ENCODE results near the gene SERPINA10. TPM values are rescaled to one million over a fixed set of nuclear protein-coding genes. Genes with fewer than 3 reads are reported as not detected.

The SERPINA10 gene
- total RNA-seq, 4 donors from 2014 or later: 0.23 to 0.42 TPM; not detected in 2

GRCh38 chr14:94328196-94328595 is 35.1 kb upstream of the SERPINA10 start:
- no peak for DNase-seq
- no peak for ATAC-seq
- in situ Hi-C loops (cut with MboI; ENCODE audit: low sequenced_read_pairs in 4 of 4) (no loop called here), intact Hi-C loops (cut with DNase I; ENCODE audit: low total_unique reads) (no loop called here)
- no peak overlapping the region for H3K4me3 ChIP-seq
- no peaks in the 10 kb centered on the region for H3K9me3 ChIP-seq
- TF ChIP-seq POLR2A (IDR thresholded peaks at IDR 0.05) (no peak), CTCF (IDR thresholded peaks at IDR 0.05 in 4 of 5, conservative IDR thresholded peaks at IDR 0.05 in 1 of 5) (no peak)
- no peaks in the 10 kb centered on the region for H3K36me3 ChIP-seq
- H3K27me3 ChIP-seq: peaks cover 0 to 2% (median 0%) of the 10 kb centered on the region in 3 donors
- no peaks in the 10 kb centered on the region for H3K4me1 ChIP-seq
- no peak overlapping the region for H3K27ac ChIP-seq

- intact Hi-C loops (cut with DNase I; ENCODE audit: low total_unique reads) (no loop called here), in situ Hi-C loops (cut with MboI; ENCODE audit: low sequenced_read_pairs in 4 of 4) (no loop called here)
- TF ChIP-seq CTCF (IDR thresholded peaks at IDR 0.05 in 4 of 5, conservative IDR thresholded peaks at IDR 0.05 in 1 of 5): no peak
- no peak for TF ChIP-seq POLR2A (IDR thresholded peaks at IDR 0.05)
- H3K36me3 ChIP-seq: no peaks in the 10 kb centered on the region
- DNase-seq (no peak), ATAC-seq (no peak)
- H3K4me1 ChIP-seq: no peaks in the 10 kb centered on the region
- H3K9me3 ChIP-seq: no peaks in the 10 kb centered on the region
- no peak within 1 kb of the TSS for H3K4me3 ChIP-seq
- H3K27ac ChIP-seq: no peak within 1 kb of the TSS
- peaks cover 0 to 2% (median 0%) of the 10 kb centered on the region in 3 donors for H3K27me3 ChIP-seq
Measured at GRCh38 chr14:94322648-94323570, 29.8 kb upstream of the SERPINA10 start, which contains the start of gene SERPINA6. Gene SERPINA6, minus strand, starts transcription at chr14:94323336. Its CDS starts 8,688 bp downstream, at chr14:94314648.

DNA sequence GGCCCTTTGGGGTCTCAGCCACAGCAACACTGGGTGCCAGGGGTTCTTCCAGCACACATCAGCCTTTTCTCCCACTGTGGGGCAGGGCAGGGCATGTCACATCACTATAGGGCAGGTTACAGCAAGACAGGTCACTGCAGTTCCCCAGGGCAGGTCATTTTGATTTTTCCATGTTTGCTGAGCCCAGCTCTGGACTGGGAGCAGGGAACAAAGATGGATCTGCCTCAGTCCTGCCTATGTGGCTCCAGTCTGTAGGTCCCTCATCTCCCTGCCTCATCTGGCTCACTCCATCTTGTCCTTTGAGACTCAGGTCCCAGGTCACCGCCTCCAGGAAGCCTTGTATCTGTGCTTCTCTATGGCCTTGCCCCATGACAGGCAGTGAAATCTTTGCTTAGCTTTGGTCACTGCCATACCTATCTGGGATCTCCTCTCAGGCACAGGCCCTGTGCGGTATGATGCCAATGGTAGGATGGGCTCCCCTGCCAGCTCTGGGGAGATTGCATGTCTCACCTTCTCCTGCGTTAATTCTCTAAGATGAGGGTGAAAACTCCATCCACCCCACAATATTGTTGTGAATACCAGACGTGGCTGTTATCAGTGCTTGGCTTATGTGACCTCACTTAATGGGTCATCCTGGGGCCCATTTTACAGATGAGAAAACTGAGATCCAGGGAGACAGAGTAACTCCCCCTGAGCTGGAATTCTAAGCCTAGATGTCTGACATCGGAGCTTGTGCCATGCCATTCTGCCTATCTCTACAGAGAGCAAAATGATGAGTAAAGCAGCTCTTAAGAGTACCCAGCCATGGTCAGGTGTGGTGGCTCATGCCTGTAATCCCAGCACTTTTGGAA is 28.6 kb upstream of the SERPINA10 start:
- TF ChIP-seq CTCF (IDR thresholded peaks at IDR 0.05 in 4 of 5, conservative IDR thresholded peaks at IDR 0.05 in 1 of 5) (no peak), POLR2A (IDR thresholded peaks at IDR 0.05) (no peak)
- ATAC-seq (no peak), DNase-seq (no peak)
- Histone ChIP-seq H3K36me3 (no peaks in the 10 kb centered on the region), H3K4me1 (no peaks in the 10 kb centered on the region), H3K27me3 (peaks cover 0 to 2% (median 0%) of the 10 kb centered on the region in 3 donors), H3K4me3 (no peak overlapping the region), H3K27ac (no peak overlapping the region), H3K9me3 (no peaks in the 10 kb centered on the region)
- in situ Hi-C loops (cut with MboI; ENCODE audit: low sequenced_read_pairs in 4 of 4) (no loop called here), intact Hi-C loops (cut with DNase I; ENCODE audit: low total_unique reads) (no loop called here)

DNA sequence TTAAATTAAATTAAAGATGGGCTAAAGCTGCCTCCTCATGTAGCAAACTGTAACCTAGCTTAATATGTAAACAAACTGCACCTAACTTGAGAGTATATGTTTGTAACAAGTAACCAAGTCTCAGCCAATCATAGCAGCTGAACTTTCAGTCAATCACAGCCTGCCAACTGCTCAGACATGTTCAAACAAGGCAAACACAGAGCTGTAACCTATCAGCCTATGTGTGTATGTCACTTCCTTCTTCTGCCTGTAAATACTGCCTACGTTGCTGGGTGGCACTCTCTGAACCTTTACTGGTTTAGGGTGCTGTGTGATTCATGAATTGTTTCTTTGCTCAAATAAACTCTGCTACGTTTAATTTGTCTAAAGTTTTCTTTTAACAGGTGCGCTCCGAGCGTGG is 27.2 kb upstream of the SERPINA10 start:
- H3K27me3 ChIP-seq: peaks cover 0 to 2% (median 0%) of the 10 kb centered on the region in 3 donors
- no peak for DNase-seq
- no peak overlapping the region for H3K4me3 ChIP-seq
- intact Hi-C loops (cut with DNase I; ENCODE audit: low total_unique reads) (no loop called here), in situ Hi-C loops (cut with MboI; ENCODE audit: low sequenced_read_pairs in 4 of 4) (no loop called here)
- H3K36me3 ChIP-seq: no peaks in the 10 kb centered on the region
- no peak overlapping the region for H3K27ac ChIP-seq
- no peak for ATAC-seq
- TF ChIP-seq POLR2A (IDR thresholded peaks at IDR 0.05): no peak
- no peak for TF ChIP-seq CTCF (IDR thresholded peaks at IDR 0.05 in 4 of 5, conservative IDR thresholded peaks at IDR 0.05 in 1 of 5)
- H3K9me3 ChIP-seq: no peaks in the 10 kb centered on the region
- H3K4me1 ChIP-seq: no peaks in the 10 kb centered on the region
